ENCODE measurements around the gene PIAS4.
A peak's percentile ranks its signal among the peaks of the same experiment; 100 is the strongest.

PIAS4 gene

GRCh38 chr19:4042731-4043082 is 35.2 kb downstream of the PIAS4 start:
- no peak for DNase-seq (ENCODE audit: low read depth)

GRCh38 chr19:4043401-4043800 is 35.9 kb downstream of the PIAS4 start:
- DNase-seq (ENCODE audit: low read depth), result no peak

- no peak for DNase-seq (ENCODE audit: low read depth)
These were observed 36.6 kb downstream of the PIAS4 start for GRCh38 chr19:4043966-4044715.

- no peak for DNase-seq (ENCODE audit: low read depth)
These were observed 37.5 kb downstream of the PIAS4 start for GRCh38 chr19:4044990-4045465.

GRCh38 chr19:4045597-4046361 is 38.2 kb downstream of the PIAS4 start:
- DNase-seq (ENCODE audit: low read depth), result no peak

GRCh38 chr19:4046362-4046691 is 38.8 kb downstream of the PIAS4 start:
- no peak for DNase-seq (ENCODE audit: low read depth)

- DNase-seq (ENCODE audit: low read depth), result no peak
These were observed 39.6 kb downstream of the PIAS4 start for GRCh38 chr19:4046946-4047683.

GRCh38 chr19:4049432-4049831 is 41.9 kb downstream of the PIAS4 start:
- DNase-seq (ENCODE audit: low read depth), result no peak

GRCh38 chr19:4051175-4052101 is 43.9 kb downstream of the PIAS4 start:
- DNase-seq (ENCODE audit: low read depth), result no peak

GRCh38 chr19:4052114-4052992 is 44.8 kb downstream of the PIAS4 start:
- no peak for DNase-seq (ENCODE audit: low read depth)

GRCh38 chr19:4052993-4053422 is 45.5 kb downstream of the PIAS4 start:
- DNase-seq (ENCODE audit: low read depth), result no peak

GRCh38 chr19:4053423-4054324 is 46.1 kb downstream of the PIAS4 start:
- no peak for DNase-seq (ENCODE audit: low read depth)

- DNase-seq (ENCODE audit: low read depth), result no peak
These were observed 47.1 kb downstream of the PIAS4 start for GRCh38 chr19:4054441-4055208.

GRCh38 chr19:4055209-4055552 is 47.6 kb downstream of the PIAS4 start:
- DNase-seq (ENCODE audit: low read depth), result no peak

- peak; percentile 51 for DNase-seq (ENCODE audit: low read depth)
These were observed 50.6 kb downstream of the PIAS4 start for GRCh38 chr19:4057931-4058692.

- DNase-seq (ENCODE audit: low read depth), result no peak
These were observed 51.3 kb downstream of the PIAS4 start for GRCh38 chr19:4058693-4059452.

- DNase-seq (ENCODE audit: low read depth), result no peak
These were observed 51.9 kb downstream of the PIAS4 start for GRCh38 chr19:4059453-4059871.
